GM18870 (cell line): ENCODE data around the gene CFHR4.
"Not testable (repeated sequence)": the region's sequence is repeated elsewhere in the genome, so short reads cannot be mapped to it uniquely, and the experiment has no call there.

Experiments used
- ATAC-seq: cut with Tn5 transposase; IDR thresholded peaks from one replicate; pipeline ENCODE4 v1.9.1; 2021; ENCODE audit warnings: moderate library complexity; ENCODE audit not compliant: unreplicated experiment

CFHR4 gene

GRCh38 chr1:196887515-196888239, at the start of gene CFHR4:
Gene CFHR4, plus strand, starts transcription at chr1:196888052. Its CDS starts 99 bp downstream, at chr1:196888151.
- ATAC-seq = no peak

DNA sequence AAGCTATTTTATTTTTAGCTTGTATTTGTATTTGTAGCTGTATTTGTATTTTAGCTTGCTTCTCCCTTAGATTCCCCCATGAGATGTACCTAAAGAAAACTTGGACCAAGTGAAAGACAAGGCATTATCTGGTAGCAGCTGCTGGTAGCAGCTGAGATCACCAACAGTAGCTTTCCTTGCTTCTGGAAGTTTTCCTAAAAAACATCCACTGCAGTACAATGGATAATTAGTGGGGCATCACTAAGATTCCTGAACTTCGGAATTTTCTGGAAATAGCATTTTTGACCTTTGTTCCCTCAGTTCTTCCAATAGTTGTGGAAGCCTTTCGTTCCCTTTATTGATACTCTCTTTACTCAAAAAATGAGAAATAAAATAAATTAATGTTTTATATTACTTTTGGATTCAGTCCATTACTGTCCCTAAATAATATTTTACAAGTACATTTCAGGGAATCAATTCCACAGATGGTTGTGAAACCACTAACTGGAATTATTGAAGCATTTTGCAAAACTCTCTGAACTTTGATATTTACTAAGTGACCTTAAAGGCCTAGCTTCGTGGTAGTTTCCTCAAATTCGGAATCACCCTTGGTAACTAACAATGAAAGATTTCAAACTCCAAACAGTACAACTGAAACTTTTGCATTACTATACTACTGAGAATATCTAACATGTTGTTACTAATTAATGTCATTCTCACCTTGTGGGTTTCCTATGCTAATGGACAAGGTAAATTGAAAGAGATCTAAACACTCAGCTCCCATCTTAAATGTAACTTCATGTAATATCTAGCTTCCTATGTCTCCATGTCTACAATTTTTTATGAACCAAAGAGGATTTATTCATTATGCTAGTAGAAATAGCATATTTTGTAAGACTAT, 38.0 kb upstream of the CFHR4 start:
- not testable (repeated sequence) for ATAC-seq

DNA sequence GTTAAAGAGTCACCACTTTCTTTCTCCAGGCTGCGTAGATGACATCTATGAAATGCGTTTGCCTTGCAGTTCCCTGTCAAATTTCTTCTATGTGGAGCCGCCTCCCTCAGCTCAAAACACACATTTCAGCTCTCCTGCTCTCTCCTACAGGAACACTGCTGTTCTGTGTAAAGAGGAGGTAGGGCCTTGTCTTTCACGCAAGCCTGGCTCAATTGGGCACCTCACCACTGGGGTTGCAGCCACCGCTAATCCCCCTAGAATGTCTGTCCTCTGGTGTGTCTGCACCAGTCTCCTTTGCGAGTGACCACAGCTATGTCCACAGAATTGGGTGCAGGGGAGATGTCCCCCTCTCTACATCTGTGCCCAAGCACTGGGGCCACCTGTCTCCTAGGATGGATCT, 31.8 kb upstream of the CFHR4 start:
- no peak for ATAC-seq

DNA sequence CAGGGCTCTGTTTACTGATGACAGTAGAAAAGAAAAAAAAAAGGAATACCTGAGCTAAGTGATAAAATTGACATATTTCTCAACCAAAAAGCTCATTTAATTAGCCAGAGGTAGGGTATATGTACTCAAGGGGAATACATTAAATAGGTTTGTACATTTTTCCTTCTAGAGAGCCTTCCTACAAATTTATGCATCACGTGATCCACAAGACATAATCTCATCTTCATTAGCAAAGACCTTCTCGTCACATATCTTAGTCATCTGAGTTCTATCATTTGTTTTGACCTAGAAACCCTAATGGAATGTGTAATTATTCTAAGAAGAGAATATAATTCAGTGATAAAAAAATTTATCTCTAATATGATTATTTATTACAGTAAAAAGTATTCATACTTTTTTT, 30.7 kb upstream of the CFHR4 start:
- ATAC-seq = no peak

DNA sequence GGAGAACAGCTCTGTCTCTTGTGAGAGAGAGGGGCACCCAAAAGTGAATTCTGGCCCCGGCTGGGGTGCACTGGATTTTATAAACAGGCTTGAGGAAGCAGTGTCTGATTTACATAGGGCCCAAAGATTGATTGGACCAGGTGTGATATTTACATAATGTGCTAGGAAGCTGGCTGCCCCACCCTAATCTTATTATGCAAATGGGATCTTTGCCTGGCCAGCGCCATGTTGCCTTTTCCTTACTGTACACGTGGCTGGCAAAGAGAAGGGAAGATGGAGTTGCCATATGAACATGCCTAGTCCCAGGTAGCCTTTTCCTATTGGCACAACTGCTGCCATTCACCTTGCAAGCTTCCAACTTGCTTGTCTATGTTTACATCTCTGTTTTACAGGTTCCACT, 29.0 kb upstream of the CFHR4 start:
- no peak for ATAC-seq

DNA sequence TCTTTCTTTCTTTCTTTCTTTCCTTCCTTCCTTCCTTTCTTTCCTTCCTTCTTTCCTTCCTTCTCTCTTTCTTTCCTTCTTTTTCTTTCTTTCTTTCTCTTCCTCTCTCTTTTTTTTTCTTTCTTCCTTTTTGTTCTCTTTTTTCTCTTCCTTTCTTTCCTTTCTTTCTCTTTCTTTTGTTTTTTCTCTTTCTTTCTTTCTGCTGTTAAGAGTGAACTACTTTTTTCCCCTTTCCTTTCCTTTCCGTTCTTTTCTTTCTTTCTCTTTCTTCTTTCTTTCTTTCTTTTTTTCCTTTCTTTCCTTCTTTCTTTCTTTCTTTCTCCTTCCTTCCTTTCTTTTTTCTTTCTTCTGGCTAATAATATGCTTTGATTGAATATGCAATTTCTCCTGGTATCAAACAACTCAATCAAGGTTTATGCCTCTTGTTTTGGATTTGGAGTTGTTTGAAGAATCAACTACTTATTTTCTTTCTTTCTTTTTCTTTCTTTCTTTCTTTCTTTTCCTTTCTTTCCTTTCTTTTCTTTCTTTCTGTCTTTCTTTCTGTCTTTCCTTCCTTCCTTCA, 27.4 kb upstream of the CFHR4 start:
- ATAC-seq = no peak

- no peak for ATAC-seq
These were observed 26.4 kb upstream of the CFHR4 start for GRCh38 chr1:196861429-196861828.

DNA sequence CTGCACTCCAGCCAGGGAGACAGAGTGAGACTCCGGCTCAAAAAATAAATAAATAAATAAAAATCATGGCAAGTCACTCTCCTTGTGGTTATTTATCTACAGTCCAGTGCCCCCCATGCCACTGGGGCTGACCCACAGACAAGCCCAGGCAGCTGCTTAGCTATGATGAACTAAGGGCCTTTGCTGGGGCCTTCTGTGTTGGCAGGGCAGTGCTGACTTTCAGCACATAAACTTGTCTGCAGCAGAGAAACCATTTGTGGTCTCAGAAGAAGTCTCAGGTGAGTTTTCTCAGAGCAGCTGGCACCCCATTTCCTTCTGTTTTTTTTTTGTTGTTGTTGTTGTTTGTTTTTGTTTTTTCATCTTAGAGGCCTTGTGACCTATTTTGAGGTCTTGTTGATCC, 20.9 kb upstream of the CFHR4 start:
- ATAC-seq = no peak

DNA sequence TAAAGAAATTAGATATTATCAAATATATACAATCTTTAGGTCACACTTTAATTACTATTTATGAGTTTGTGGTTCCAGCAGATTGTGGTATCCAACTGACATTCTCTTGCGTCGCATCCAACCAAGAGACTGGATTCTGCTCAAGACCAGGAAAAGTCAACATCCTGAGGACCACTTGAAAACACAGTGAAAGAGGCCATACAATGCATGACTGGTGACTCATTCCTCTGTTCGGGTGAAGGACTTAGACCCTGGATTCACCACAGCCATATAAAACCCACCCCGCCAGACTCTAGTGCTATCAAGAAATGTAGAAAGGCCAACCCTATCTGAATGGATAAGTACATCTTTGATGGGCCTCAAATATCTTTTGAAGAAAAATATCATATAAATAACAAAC, 14.5 kb upstream of the CFHR4 start:
- no peak for ATAC-seq

- no peak for ATAC-seq
These were observed 11.9 kb upstream of the CFHR4 start for GRCh38 chr1:196875935-196876334.

DNA sequence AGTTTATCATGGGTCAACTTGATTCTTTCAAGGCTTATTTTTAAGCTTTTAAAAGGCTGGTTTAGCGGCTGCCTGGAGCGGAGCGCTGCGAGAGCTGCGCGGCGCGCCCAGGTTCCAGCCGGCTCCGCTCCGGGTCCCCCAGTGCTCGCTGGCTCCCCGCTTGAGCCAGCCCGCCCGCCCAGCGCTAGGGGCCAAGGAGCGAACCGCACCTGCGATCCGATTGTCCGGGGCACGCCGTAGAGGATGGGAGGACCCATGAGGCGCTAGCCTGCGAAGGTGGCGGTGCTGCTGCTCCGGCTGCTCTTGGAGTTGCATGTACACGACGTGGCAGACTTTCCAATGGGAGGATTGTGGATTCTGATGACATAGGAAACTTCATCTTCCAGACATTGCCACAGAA, 9.9 kb upstream of the CFHR4 start:
- ATAC-seq = no peak

DNA sequence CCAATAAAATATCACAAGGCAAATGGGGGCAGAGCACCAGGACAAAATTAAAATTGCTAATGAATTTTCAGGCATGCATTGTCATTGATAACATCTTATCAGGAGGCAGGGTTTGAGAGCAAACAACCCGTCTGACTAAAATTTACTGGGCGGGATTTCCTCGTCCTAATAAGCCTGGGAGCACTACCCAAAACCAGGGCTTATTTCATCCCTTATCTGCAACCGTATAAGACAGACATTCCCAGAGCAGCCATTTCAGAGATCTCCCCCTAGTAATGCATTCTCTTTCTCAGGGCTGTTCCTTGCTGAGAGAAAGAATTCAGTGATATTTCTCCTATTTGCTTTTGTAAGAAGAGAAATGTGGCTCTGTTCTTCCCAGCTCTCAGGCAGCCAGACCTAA, 1.3 kb upstream of the CFHR4 start:
- ATAC-seq = not testable (repeated sequence)

GRCh38 chr1:196890668-196891067, 2.8 kb downstream of the CFHR4 start:
- no peak for ATAC-seq

DNA sequence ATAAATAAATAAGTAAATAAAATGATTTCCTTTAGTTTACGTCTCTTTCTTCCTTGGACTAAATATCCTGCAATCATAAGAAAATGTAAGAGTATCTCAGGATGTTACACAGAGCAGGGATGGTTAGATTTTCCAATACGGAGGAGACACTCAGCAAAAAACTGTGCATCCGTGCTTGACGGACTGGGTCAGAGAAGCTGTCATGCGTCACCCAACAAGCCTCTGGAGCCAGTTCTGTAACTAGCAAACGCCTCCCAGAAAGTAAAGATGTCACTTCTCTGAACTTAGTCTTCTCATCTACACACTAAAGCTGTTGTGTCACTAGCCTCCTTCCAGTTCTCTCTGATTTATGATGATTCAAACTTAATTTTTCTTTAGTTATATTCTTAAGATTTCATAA, 3.4 kb downstream of the CFHR4 start:
- no peak for ATAC-seq

- ATAC-seq = no peak
These were observed 8.5 kb downstream of the CFHR4 start for GRCh38 chr1:196896355-196896754.

DNA sequence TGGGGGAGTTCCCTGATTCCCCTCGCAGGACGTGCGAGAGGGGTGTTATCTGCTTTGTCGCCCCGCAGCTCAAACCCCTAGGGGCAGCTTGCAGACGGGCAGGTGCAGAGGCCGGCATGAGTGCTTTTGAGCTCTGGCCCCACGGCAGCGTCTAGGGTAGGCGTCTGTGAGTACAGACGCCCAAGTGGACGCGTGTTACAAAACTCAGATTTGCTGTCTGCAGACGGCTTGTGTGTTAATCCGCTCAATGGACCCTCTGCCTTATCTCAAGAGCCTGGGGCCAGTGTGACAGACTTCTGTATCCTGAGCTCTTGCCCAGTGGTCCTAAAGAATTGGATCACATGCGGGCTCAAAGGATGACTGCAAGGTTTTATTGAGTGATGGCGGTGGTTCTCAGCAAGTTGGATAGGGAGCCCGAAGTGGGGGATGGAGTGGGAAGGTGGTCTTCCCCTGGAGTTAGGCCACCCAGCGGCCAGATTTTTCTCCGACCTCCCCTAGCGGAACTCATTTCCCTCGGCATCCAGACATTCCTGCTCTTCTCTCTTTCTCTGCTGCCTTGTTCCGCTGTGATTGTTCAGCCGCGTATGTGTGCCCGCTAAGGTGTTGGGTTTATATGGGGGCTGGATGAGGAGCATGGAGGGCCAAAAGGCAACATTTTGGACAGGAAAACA, 9.4 kb downstream of the CFHR4 start:
- ATAC-seq = no peak

DNA sequence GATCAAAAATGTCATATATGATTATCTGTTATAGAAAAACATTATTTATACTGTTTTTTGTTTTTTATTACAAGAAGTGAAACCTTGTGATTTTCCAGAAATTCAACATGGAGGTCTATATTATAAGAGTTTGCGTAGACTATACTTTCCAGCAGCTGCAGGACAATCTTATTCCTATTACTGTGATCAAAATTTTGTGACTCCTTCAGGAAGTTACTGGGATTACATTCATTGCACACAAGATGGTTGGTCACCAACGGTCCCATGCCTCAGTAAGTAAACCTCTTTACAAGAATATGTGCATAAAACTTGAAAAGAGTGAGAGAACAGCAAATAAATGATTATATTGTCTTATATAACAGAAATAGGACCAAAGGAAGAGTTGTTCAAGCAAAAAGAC, 14.5 kb downstream of the CFHR4 start:
- ATAC-seq = no peak

- no peak for ATAC-seq
These were observed 22.4 kb downstream of the CFHR4 start for GRCh38 chr1:196910215-196910614.

GRCh38 chr1:196912283-196912682, 24.4 kb downstream of the CFHR4 start:
- not testable (repeated sequence) for ATAC-seq

- not testable (repeated sequence) for ATAC-seq
These were observed 39.0 kb downstream of the CFHR4 start for GRCh38 chr1:196926839-196927238.

DNA sequence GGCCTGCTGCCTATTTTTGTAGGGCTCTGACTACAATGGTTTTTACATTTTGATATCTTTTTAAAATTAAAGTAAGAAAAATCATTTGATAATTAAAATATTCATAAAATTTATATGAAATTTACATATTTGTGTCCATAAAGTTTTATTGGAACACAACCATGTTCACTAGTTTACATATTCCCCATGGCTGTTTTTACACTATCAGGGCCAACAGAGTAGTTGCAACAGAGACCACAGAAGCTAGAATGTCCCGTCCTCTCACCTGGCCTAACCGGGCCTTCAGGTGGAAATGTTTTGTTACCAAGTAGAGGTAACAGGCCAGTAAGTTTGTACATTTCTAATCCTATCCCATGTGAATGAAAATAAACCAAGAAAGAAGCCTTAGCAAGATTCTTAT, 45.0 kb downstream of the CFHR4 start:
- not testable (repeated sequence) for ATAC-seq
